ENCODE data around the gene UGT1A9.

DNA sequence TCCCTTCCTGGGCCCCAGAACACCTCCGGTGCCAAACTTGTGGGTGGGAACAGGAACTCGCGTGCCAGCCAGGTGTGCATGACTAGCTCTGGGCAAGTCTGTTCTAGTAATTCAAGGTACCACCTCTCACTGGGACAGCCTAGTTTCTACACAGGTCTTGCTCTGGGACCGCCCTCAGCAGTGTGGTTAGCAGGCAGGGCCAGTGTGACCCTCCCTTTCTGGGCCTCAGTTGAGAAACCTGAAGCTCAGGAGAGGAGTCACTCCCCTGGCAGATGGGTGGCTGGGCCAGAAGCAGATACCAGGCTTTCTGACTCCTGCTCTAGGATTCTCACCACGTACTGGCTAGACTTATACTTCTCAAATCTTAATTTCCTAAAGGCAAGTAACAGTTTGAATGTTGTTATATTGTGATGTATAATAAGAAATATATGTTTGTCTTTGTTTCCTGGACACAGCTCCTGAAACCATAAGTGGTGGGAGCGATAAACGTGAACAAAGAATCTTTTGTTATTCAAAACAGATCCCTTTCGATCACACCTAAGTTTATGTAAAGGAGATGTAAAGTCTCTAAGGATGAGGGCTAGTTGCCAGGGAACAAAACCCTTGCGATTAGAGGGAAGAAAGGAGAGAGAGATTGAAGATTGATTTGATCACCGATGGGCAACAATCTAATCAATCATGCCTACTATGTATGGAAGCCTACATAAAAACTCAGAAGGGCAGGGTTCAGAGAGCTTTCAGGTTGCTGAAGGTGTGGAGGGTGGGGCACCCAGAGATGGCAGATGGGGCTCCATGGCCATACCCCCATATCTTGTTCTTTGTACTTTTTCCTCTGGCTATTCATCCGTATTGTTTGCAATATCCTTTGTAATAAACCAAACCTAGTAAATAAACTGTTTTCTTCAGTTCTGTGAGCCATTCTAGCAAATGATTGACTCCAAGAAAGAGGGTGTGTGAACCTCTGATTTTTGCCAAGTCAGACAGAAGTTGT lies 20.0 kb downstream of the UGT1A9 start:
- TF ChIP-seq CTCF (IDR thresholded peaks at IDR 0.05) = no peak
- no peak for TF ChIP-seq EP300 (IDR thresholded peaks at IDR 0.05)
